HepG2 (cell line): ENCODE data around the gene JAG1. TPM values are rescaled to one million over a fixed set of nuclear protein-coding genes. Genes with fewer than 3 reads are reported as not detected.

Experiments used
- ADNP ChIP-seq: sonication (generic); formaldehyde crosslinking; IDR thresholded peaks from 2 replicates; pipeline ENCODE4 v1.4.0; 2020; ENCODE audit warnings: missing genetic modification reagents
- ARID4A ChIP-seq: sonication (generic); formaldehyde crosslinking; IDR thresholded peaks from 2 replicates; pipeline ENCODE4 v1.5.0; 2020; ENCODE audit warnings: mild to moderate bottlenecking, missing genetic modification reagents, borderline replicate concordance
- ATF7-NPFF ChIP-seq: sonication (generic); formaldehyde crosslinking; IDR thresholded peaks from 2 replicates; pipeline ENCODE4 v1.8.1; 2023; ENCODE audit warnings: mild to moderate bottlenecking, low read depth, missing genetic modification reagents, moderate library complexity
- GABPA ChIP-seq, 2 experiments: IDR thresholded peaks; 2 replicates each; pipeline ENCODE4 v1.6.1; 2011 to 2016; ENCODE audit warnings: low read depth in 2 of 2, low read length in 1 of 2, missing biosample characterization in 1 of 2, missing genetic modification characterization in 1 of 2
- HDAC1 ChIP-seq: sonication (generic); formaldehyde crosslinking; IDR thresholded peaks from 2 replicates; pipeline ENCODE4 v1.5.1; 2020; ENCODE audit warnings: mild to moderate bottlenecking, missing genetic modification reagents
- NONO ChIP-seq, 2 experiments: fragments of 450-650 bp in 1 of 2; sonication (generic) in 1 of 2; formaldehyde crosslinking in 1 of 2; IDR thresholded peaks in 1 of 2; conservative IDR thresholded peaks in 1 of 2; 2 replicates each; pipeline versions ENCODE4 v1.6.1 to v1.8.0; 2017 to 2022; ENCODE audit warnings: mild to moderate bottlenecking in 1 of 2, missing genetic modification reagents in 1 of 2, moderate library complexity in 1 of 2
- SRSF4 ChIP-seq: fragments of 200-400 bp; formaldehyde crosslinking; IDR thresholded peaks from one replicate; pipeline ENCODE4 v1.6.1; 2018; ENCODE audit warnings: mild to moderate bottlenecking, low read depth, low read length, moderate library complexity; ENCODE audit not compliant: poor library complexity, severe bottlenecking
- TCF12 ChIP-seq, 2 experiments: fragments of 450-650 bp in 1 of 2; sonication (generic) in 1 of 2; formaldehyde crosslinking in 1 of 2; IDR thresholded peaks; 2 replicates each; pipeline versions ENCODE4 v1.6.1 to v1.8.0; 2017 to 2022; ENCODE audit warnings: antibody characterized with exemption in 1 of 2, mild to moderate bottlenecking in 1 of 2, missing genetic modification reagents in 1 of 2, moderate library complexity in 1 of 2
- TOE1 ChIP-seq: sonication (generic); formaldehyde crosslinking; IDR thresholded peaks from 2 replicates; pipeline ENCODE4 v1.4.0; 2020; ENCODE audit warnings: mild to moderate bottlenecking, missing genetic modification reagents
- ZNF280B ChIP-seq: sonication (generic); formaldehyde crosslinking; IDR thresholded peaks from 2 replicates; pipeline ENCODE4 v1.5.0; 2020; ENCODE audit warnings: missing genetic modification reagents, mild to moderate bottlenecking, borderline replicate concordance
- ZNF282 ChIP-seq: fragments of 450-650 bp; IDR thresholded peaks from 2 replicates; pipeline ENCODE4 v1.6.1; 2018; ENCODE audit not compliant: partially characterized antibody
- ZNF512 ChIP-seq: sonication (generic); formaldehyde crosslinking; IDR thresholded peaks from 2 replicates; pipeline ENCODE4 v1.4.0; 2020; ENCODE audit warnings: mild to moderate bottlenecking, missing genetic modification reagents
- ZNF574 ChIP-seq: sonication (generic); formaldehyde crosslinking; IDR thresholded peaks from 2 replicates; pipeline ENCODE4 v1.4.0; 2020; ENCODE audit warnings: missing genetic modification reagents
- ZNF839 ChIP-seq: sonication (generic); formaldehyde crosslinking; IDR thresholded peaks from 2 replicates; pipeline ENCODE4 v1.4.0; 2020; ENCODE audit warnings: missing genetic modification reagents, mild to moderate bottlenecking, borderline replicate concordance
- polyA plus RNA-seq, 8 experiments: library from polyadenylated mRNA; depleted of rRNA in 3 of 8; stranded (reverse) in 7 of 8; unstranded in 1 of 8; fragments of >200 nt; fragmentation: Illumina TruSeq in 4 of 8; extraction: Trizol in 4 of 8; gene quantifications; 2 replicates each; pipeline versions ENCODE4 v1.2.1 to v1.2.3, GENCODE V29; 2011 to 2016; ENCODE audit warnings: low read depth in 4 of 8, missing spikeins in 1 of 8, mixed read lengths in 1 of 8; ENCODE audit not compliant: insufficient read depth in 1 of 8
- total RNA-seq, 5 experiments: library from RNA; depleted of rRNA; stranded (reverse); fragments of >200 nt; fragmentation: Illumina TruSeq; extraction: Trizol; gene quantifications; 2 replicates each; pipeline ENCODE4 v1.2.3, GENCODE V29; 2016; ENCODE audit warnings: low read depth in 1 of 5

Gene JAG1
- total and polyA plus RNA-seq, 2 of the 13 experiments (the other 11 are each of a cell fraction or from before 2014, with no cell fraction given), result 47.1 to 56.3 TPM

GRCh38 chr20:10673842-10674683 lies at the start of gene JAG1 (continued):
- TF ChIP-seq ZNF512 (no peak), ATF7-NPFF (peak; percentile 75), ZNF282 (no peak), TOE1 (CRISPR knock-in tag) (no peak), TCF12 (IDR thresholded peaks at IDR 0.05) (no peak), TCF12 (CRISPR knock-in tag; IDR thresholded peaks at IDR 0.05) (peak; percentile 98), ARID4A (peak; percentile 59; the same call in 1 of the 2 replicates), GABPA (IDR thresholded peaks at IDR 0.05; ENCODE audit: low read depth, low read length) (no peak), GABPA (CRISPR knock-in tag; IDR thresholded peaks at IDR 0.05; ENCODE audit: low read depth) (no peak; the same call in 1 of the 2 replicates), ZNF574 (peak; percentile 74; the same call in 1 of the 2 replicates), NONO (IDR thresholded peaks at IDR 0.05) (no peak), NONO (CRISPR knock-in tag; conservative IDR thresholded peaks at IDR 0.05) (peak; percentile 42; the same call in 1 of the 2 replicates), ADNP (no peak), ZNF839 (CRISPR knock-in tag) (no peak), ZNF280B (peak; percentile 75; the same call in 1 of the 2 replicates), SRSF4 (no peak), HDAC1 (CRISPR knock-in tag) (peak; percentile 63)
